ENCODE measurements around the gene GNAS.
"Not testable (repeated sequence)": the region's sequence is repeated elsewhere in the genome, so short reads cannot be mapped to it uniquely, and the experiment has no call there.

Gene GNAS

DNA sequence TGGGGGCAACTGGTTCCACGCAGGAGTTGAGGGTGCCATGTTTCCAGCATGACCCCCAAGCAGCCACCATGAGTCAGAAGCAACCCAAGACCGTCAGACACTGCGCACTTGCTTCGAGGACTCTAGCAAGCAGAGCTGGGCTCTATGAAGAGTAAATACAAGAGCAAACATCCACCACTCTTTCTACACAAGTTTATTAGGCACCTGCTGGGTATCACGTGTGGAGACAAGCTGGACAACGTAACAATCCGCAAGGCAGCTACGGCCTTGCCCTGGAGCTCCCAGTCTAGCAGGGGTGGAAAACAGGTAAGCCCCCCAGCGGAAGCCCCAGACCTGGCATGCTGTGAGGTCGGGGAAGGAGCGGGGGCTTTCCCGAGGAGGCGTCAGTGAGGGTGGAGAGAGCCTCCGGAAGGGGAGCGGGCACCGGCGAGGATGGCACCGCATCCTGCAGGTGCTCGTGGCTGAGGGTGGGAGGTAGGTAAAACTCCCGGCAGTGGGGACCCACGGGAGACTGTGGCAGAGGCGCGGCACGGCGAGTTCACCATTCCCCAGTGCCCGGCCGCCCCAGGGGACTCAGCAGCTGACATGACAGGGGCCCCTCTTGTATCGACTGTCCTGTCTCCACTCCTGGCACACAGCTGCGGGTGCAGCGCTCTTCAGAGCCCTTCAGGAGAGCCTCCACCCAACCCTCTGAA is 35.4 kb upstream of the GNAS start:
- Histone ChIP-seq H3K36me3 (ENCODE audit: insufficient read depth, low read length) (peaks cover 41% of the 10 kb centered on the region), H3K27me3 (ENCODE audit: insufficient read depth, low read length) (no peaks in the 10 kb centered on the region), H3K9ac (ENCODE audit: low read depth, low read length) (no peak overlapping the region), H3K27ac (ENCODE audit: low read depth, low read length) (no peak overlapping the region), H3K9me3 (ENCODE audit: insufficient read depth, low read depth, low read length) (no peaks in the 10 kb centered on the region), H3K4me3 (ENCODE audit: low read length) (no peak overlapping the region), H3K4me1 (ENCODE audit: insufficient read depth, low read length) (no peaks in the 10 kb centered on the region)
- 94% methylated on average over 30 of the region's 30 CpGs for WGBS

- Histone ChIP-seq H3K4me3 (ENCODE audit: low read length) (no peak overlapping the region), H3K36me3 (ENCODE audit: insufficient read depth, low read length) (peaks cover 46% of the 10 kb centered on the region), H3K9ac (ENCODE audit: low read depth, low read length) (no peak overlapping the region), H3K27me3 (ENCODE audit: insufficient read depth, low read length) (no peaks in the 10 kb centered on the region), H3K9me3 (ENCODE audit: insufficient read depth, low read depth, low read length) (no peaks in the 10 kb centered on the region), H3K4me1 (ENCODE audit: insufficient read depth, low read length) (no peaks in the 10 kb centered on the region), H3K27ac (ENCODE audit: low read depth, low read length) (no peak overlapping the region)
- WGBS, result 95% methylated on average over 10 of the region's 10 CpGs
These were observed 34.8 kb upstream of the GNAS start for GRCh38 chr20:58817748-58818147.

GRCh38 chr20:58818586-58819285 is 33.8 kb upstream of the GNAS start:
- no peak overlapping the region for H3K4me3 ChIP-seq (ENCODE audit: low read length)
- no peaks in the 10 kb centered on the region for H3K27me3 ChIP-seq (ENCODE audit: insufficient read depth, low read length)
- 90% methylated on average over 8 of the region's 8 CpGs for WGBS
- peaks cover 52% of the 10 kb centered on the region for H3K36me3 ChIP-seq (ENCODE audit: insufficient read depth, low read length)
- no peaks in the 10 kb centered on the region for H3K4me1 ChIP-seq (ENCODE audit: insufficient read depth, low read length)
- no peak overlapping the region for H3K9ac ChIP-seq (ENCODE audit: low read depth, low read length)
- H3K27ac ChIP-seq (ENCODE audit: low read depth, low read length), result no peak overlapping the region
- H3K9me3 ChIP-seq (ENCODE audit: insufficient read depth, low read depth, low read length), result no peaks in the 10 kb centered on the region

DNA sequence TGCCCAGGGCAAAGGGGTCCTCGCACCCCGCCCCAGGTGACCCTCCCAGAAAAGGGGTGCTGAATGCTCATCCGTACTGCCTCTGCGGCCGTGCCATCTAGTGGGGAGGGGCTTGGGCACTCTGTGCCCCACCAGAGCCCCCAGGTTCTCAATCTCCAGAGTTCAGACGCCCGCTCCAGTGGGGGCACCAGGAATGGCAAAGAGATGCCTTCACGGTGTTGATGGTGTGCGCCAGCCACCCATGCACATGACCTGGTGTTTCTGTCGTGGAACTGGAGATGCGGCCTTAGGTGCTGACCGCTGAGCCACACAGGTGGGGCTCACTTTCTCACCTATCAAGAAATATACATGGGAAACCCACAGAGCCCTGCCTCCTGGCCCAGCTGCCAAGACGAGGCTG is 32.6 kb upstream of the GNAS start:
- Histone ChIP-seq H3K36me3 (ENCODE audit: insufficient read depth, low read length) (peaks cover 63% of the 10 kb centered on the region), H3K27me3 (ENCODE audit: insufficient read depth, low read length) (no peaks in the 10 kb centered on the region), H3K9ac (ENCODE audit: low read depth, low read length) (no peak overlapping the region), H3K9me3 (ENCODE audit: insufficient read depth, low read depth, low read length) (no peaks in the 10 kb centered on the region), H3K4me3 (ENCODE audit: low read length) (no peak overlapping the region), H3K4me1 (ENCODE audit: insufficient read depth, low read length) (no peaks in the 10 kb centered on the region), H3K27ac (ENCODE audit: low read depth, low read length) (no peak overlapping the region)
- WGBS, result 97% methylated on average over 13 of the region's 13 CpGs

DNA sequence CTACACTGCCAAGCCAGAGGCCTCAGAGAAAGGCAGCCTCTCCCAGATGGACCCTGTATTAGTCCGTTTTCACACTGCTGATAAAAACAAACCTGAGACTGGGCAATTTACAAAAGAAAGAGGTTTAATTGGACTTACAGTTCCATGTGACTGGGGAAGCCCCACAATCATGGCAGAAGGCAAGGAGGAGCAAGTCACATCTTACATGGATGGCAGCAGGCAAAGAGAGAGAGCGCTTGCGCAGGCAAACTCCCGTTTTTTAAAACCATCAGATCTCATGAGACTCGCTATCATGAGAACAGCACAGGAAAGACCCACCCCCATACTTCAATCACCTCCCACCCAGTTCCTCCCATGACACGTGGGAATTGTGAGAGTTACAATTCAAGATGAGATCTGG is 32.0 kb upstream of the GNAS start:
- not testable (repeated sequence) for H3K27me3 ChIP-seq (ENCODE audit: insufficient read depth, low read length); H3K4me1 ChIP-seq (ENCODE audit: insufficient read depth, low read length); H3K9me3 ChIP-seq (ENCODE audit: insufficient read depth, low read depth, low read length); H3K4me3 ChIP-seq (ENCODE audit: low read length); H3K27ac ChIP-seq (ENCODE audit: low read depth, low read length); H3K9ac ChIP-seq (ENCODE audit: low read depth, low read length)
- peaks cover 69% of the 10 kb centered on the region for H3K36me3 ChIP-seq (ENCODE audit: insufficient read depth, low read length)
- 97% methylated on average over 6 of the region's 6 CpGs for WGBS

- H3K27me3 ChIP-seq (ENCODE audit: insufficient read depth, low read length), result no peaks in the 10 kb centered on the region
- H3K4me1 ChIP-seq (ENCODE audit: insufficient read depth, low read length), result no peaks in the 10 kb centered on the region
- 91% methylated on average over 8 of the region's 8 CpGs for WGBS
- no peak overlapping the region for H3K9ac ChIP-seq (ENCODE audit: low read depth, low read length)
- peaks cover 76% of the 10 kb centered on the region for H3K36me3 ChIP-seq (ENCODE audit: insufficient read depth, low read length)
- H3K4me3 ChIP-seq (ENCODE audit: low read length), result no peak overlapping the region
- no peak overlapping the region for H3K27ac ChIP-seq (ENCODE audit: low read depth, low read length)
- no peaks in the 10 kb centered on the region for H3K9me3 ChIP-seq (ENCODE audit: insufficient read depth, low read depth, low read length)
These were observed 30.4 kb upstream of the GNAS start for GRCh38 chr20:58822149-58822548.

- Histone ChIP-seq H3K27me3 (ENCODE audit: insufficient read depth, low read length) (no peaks in the 10 kb centered on the region), H3K36me3 (ENCODE audit: insufficient read depth, low read length) (peaks cover 76% of the 10 kb centered on the region), H3K4me1 (ENCODE audit: insufficient read depth, low read length) (no peaks in the 10 kb centered on the region), H3K27ac (ENCODE audit: low read depth, low read length) (no peak overlapping the region), H3K9me3 (ENCODE audit: insufficient read depth, low read depth, low read length) (no peaks in the 10 kb centered on the region), H3K4me3 (ENCODE audit: low read length) (no peak overlapping the region), H3K9ac (ENCODE audit: low read depth, low read length) (no peak overlapping the region)
- WGBS, result 95% methylated on average over 26 of the region's 26 CpGs
These were observed 29.5 kb upstream of the GNAS start for GRCh38 chr20:58822748-58823730.

GRCh38 chr20:58824843-58825242 is 27.7 kb upstream of the GNAS start:
- Histone ChIP-seq H3K27me3 (ENCODE audit: insufficient read depth, low read length) (no peaks in the 10 kb centered on the region), H3K9me3 (ENCODE audit: insufficient read depth, low read depth, low read length) (no peaks in the 10 kb centered on the region), H3K36me3 (ENCODE audit: insufficient read depth, low read length) (peaks cover 61% of the 10 kb centered on the region), H3K4me3 (ENCODE audit: low read length) (no peak overlapping the region), H3K9ac (ENCODE audit: low read depth, low read length) (no peak overlapping the region), H3K27ac (ENCODE audit: low read depth, low read length) (no peak overlapping the region), H3K4me1 (ENCODE audit: insufficient read depth, low read length) (no peaks in the 10 kb centered on the region)
- 97% methylated on average over 8 of the region's 8 CpGs for WGBS

GRCh38 chr20:58825450-58825849 is 27.1 kb upstream of the GNAS start:
- H3K4me1 ChIP-seq (ENCODE audit: insufficient read depth, low read length), result no peaks in the 10 kb centered on the region
- H3K4me3 ChIP-seq (ENCODE audit: low read length), result no peak overlapping the region
- no peaks in the 10 kb centered on the region for H3K9me3 ChIP-seq (ENCODE audit: insufficient read depth, low read depth, low read length)
- H3K27me3 ChIP-seq (ENCODE audit: insufficient read depth, low read length), result no peaks in the 10 kb centered on the region
- peaks cover 58% of the 10 kb centered on the region for H3K36me3 ChIP-seq (ENCODE audit: insufficient read depth, low read length)
- no peak overlapping the region for H3K27ac ChIP-seq (ENCODE audit: low read depth, low read length)
- 94% methylated on average over 5 of the region's 6 CpGs for WGBS
- H3K9ac ChIP-seq (ENCODE audit: low read depth, low read length), result no peak overlapping the region

DNA sequence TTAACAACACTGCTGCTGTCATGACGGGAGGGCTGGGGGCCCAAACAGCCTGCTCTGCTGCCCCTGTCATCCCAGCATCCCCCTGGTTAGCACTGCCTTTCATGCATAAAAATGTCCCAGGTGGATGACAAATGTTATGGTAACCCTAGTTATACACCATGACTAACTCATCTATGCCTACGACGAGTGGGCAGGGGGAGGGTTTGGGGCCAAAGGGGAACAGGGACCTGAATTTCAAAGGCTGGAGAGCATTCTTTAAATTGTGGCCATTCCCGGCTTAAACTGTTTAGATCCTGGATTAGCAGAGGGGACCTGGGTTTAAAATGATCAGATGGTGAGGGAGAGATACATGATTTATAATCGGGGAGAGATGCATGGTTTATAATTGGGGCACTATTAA is 26.2 kb upstream of the GNAS start:
- peaks cover 50% of the 10 kb centered on the region for H3K36me3 ChIP-seq (ENCODE audit: insufficient read depth, low read length)
- H3K27ac ChIP-seq (ENCODE audit: low read depth, low read length), result no peak overlapping the region
- no peaks in the 10 kb centered on the region for H3K4me1 ChIP-seq (ENCODE audit: insufficient read depth, low read length)
- no peaks in the 10 kb centered on the region for H3K9me3 ChIP-seq (ENCODE audit: insufficient read depth, low read depth, low read length)
- WGBS, result 80% methylated on average over 5 of the region's 5 CpGs
- H3K9ac ChIP-seq (ENCODE audit: low read depth, low read length), result no peak overlapping the region
- no peak overlapping the region for H3K4me3 ChIP-seq (ENCODE audit: low read length)
- no peaks in the 10 kb centered on the region for H3K27me3 ChIP-seq (ENCODE audit: insufficient read depth, low read length)

GRCh38 chr20:58828136-58828535 is 24.4 kb upstream of the GNAS start:
- 100% methylated on average over 2 of the region's 2 CpGs for WGBS
- Histone ChIP-seq H3K27me3 (ENCODE audit: insufficient read depth, low read length) (no peaks in the 10 kb centered on the region), H3K4me3 (ENCODE audit: low read length) (no peak overlapping the region), H3K27ac (ENCODE audit: low read depth, low read length) (no peak overlapping the region), H3K9ac (ENCODE audit: low read depth, low read length) (no peak overlapping the region), H3K4me1 (ENCODE audit: insufficient read depth, low read length) (no peaks in the 10 kb centered on the region), H3K9me3 (ENCODE audit: insufficient read depth, low read depth, low read length) (no peaks in the 10 kb centered on the region), H3K36me3 (ENCODE audit: insufficient read depth, low read length) (peaks cover 42% of the 10 kb centered on the region)
